Trophoblast cell (in vitro differentiated cells and primary cell): ENCODE data around the gene CASP7.

Experiments used
- DNase-seq, 2 donors: peaks; one replicate each; pipeline ENCODE4 v3.0.0-alpha.2; 2016
- H2AFZ ChIP-seq: 2 replicates; pipeline ENCODE4 v1.6.1; 2013; ENCODE audit warnings: low read length, moderate library complexity, mild to moderate bottlenecking; ENCODE audit not compliant: insufficient read depth, poor library complexity
- H2AK5ac ChIP-seq: 2 replicates; pipeline ENCODE4 v1.6.1; 2013; ENCODE audit warnings: mild to moderate bottlenecking, low read length
- H2BK120ac ChIP-seq: 2 replicates; pipeline ENCODE4 v1.6.1; 2013; ENCODE audit warnings: low read length, mild to moderate bottlenecking, moderate library complexity; ENCODE audit not compliant: insufficient read depth, poor library complexity
- H2BK12ac ChIP-seq: 2 replicates; pipeline ENCODE4 v1.6.1; 2013; ENCODE audit warnings: mild to moderate bottlenecking, low read length, moderate library complexity
- H2BK5ac ChIP-seq: 2 replicates; pipeline ENCODE4 v1.6.1; 2013; ENCODE audit warnings: low read length, low read depth, moderate library complexity, mild to moderate bottlenecking; ENCODE audit not compliant: poor library complexity
- H3K14ac ChIP-seq: 2 replicates; pipeline ENCODE4 v1.6.1; 2013; ENCODE audit warnings: mild to moderate bottlenecking, low read length
- H3K18ac ChIP-seq: 2 replicates; pipeline ENCODE4 v1.6.1; 2013; ENCODE audit warnings: mild to moderate bottlenecking, low read length
- H3K23ac ChIP-seq: 2 replicates; pipeline ENCODE4 v1.6.1; 2013; ENCODE audit warnings: low read length
- H3K27ac ChIP-seq: 2 replicates; pipeline ENCODE4 v1.5.1; 2013; ENCODE audit warnings: low read depth, mild to moderate bottlenecking, inconsistent platforms, low read length, moderate library complexity
- H3K27me3 ChIP-seq: 2 replicates; pipeline ENCODE4 v1.6.1; 2013; ENCODE audit warnings: inconsistent platforms, mild to moderate bottlenecking, low read length, moderate library complexity; ENCODE audit not compliant: insufficient read depth
- H3K36me3 ChIP-seq, 2 experiments: 1 replicate in 1 of 2; 2 replicates in 1 of 2; pipeline ENCODE4 v1.6.1; 2013; ENCODE audit warnings: low read length in 2 of 2, mild to moderate bottlenecking in 2 of 2, moderate library complexity in 1 of 2; ENCODE audit not compliant: insufficient read depth in 2 of 2, control insufficient read depth in 1 of 2
- H3K4ac ChIP-seq: 2 replicates; pipeline ENCODE4 v1.6.1; 2013; ENCODE audit warnings: low read depth, mild to moderate bottlenecking, low read length, moderate library complexity
- H3K4me1 ChIP-seq, 2 experiments: 1 replicate in 1 of 2; 2 replicates in 1 of 2; pipeline ENCODE4 v1.6.1; 2013; ENCODE audit warnings: low read length in 2 of 2, mild to moderate bottlenecking in 2 of 2, moderate library complexity in 1 of 2; ENCODE audit not compliant: insufficient read depth in 2 of 2, control insufficient read depth in 1 of 2
- H3K4me2 ChIP-seq: 2 replicates; pipeline ENCODE4 v1.6.1; 2013; ENCODE audit warnings: inconsistent platforms, mild to moderate bottlenecking, low read length, moderate library complexity
- H3K4me3 ChIP-seq: 2 replicates; pipeline ENCODE4 v1.5.1; 2013; ENCODE audit warnings: mild to moderate bottlenecking, low read depth, low read length, inconsistent platforms
- H3K79me1 ChIP-seq: one replicate; pipeline ENCODE4 v1.6.1; 2013; ENCODE audit warnings: low read length
- H3K79me2 ChIP-seq: 2 replicates; pipeline ENCODE4 v1.6.1; 2013; ENCODE audit warnings: low read length, mild to moderate bottlenecking; ENCODE audit not compliant: control insufficient read depth, insufficient read depth, poor library complexity
- H3K9ac ChIP-seq: 2 replicates; pipeline ENCODE4 v1.6.1; 2013; ENCODE audit warnings: mild to moderate bottlenecking, low read length
- H3K9me3 ChIP-seq: 2 replicates; pipeline ENCODE4 v1.6.1; 2013; ENCODE audit warnings: low read depth, mild to moderate bottlenecking, control low read depth, inconsistent platforms, low read length; ENCODE audit not compliant: insufficient read depth
- H4K12ac ChIP-seq: 2 replicates; pipeline ENCODE4 v1.6.1; 2013; ENCODE audit warnings: low read depth, mild to moderate bottlenecking, low read length, moderate library complexity
- H4K8ac ChIP-seq: 2 replicates; pipeline ENCODE4 v1.6.1; 2013; ENCODE audit warnings: low read depth, mild to moderate bottlenecking, low read length, moderate library complexity
- H4K91ac ChIP-seq: one replicate; pipeline ENCODE4 v1.6.1; 2013; ENCODE audit warnings: low read depth, mild to moderate bottlenecking, low read length, moderate library complexity
- WGBS: extraction: QIAGEN DNeasy Blood & Tissue Kit; methylation state at CpG from one replicate; pipeline ENCODE4 v1.1.7; 2013; ENCODE audit warnings: missing lambda C conversion rate; ENCODE audit not compliant: insufficient read length, insufficient coverage; ENCODE audit errors: extremely low coverage; 5-methylcytosine and 5-hydroxymethylcytosine counted together

Gene CASP7

DNA sequence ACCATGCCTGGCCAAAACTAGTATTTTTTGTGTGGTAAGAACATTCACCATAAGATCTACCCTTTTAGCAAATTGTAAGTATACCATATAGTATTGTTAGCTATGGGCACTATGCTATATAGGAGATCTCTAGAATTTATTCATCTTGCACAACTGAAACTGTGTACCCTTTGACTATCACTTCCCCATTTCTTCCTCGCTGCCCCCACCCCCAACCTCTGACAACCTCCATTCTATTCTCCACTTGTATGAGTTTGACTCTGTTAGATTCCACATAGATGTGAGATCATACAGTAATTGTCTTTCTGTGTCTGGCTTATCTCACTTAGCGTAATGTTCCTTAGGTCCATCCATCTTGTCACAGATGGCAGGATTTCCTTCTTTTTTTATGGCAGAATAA, 3.6 kb downstream of the CASP7 start:
- Histone ChIP-seq H3K23ac (no peak overlapping the region), H2AFZ (no peak overlapping the region)
- WGBS, result no CpG with 5 or more reads among the region's 2 CpGs

GRCh38 chr10:113686028-113686427, 6.3 kb downstream of the CASP7 start:
- no peak overlapping the region for H2AFZ ChIP-seq
- H3K14ac ChIP-seq, result no peak overlapping the region
- H2BK12ac ChIP-seq, result no peak overlapping the region
- no peak overlapping the region for H3K27ac ChIP-seq
- H4K91ac ChIP-seq, result no peak overlapping the region
- H3K79me2 ChIP-seq, result no peaks in the 10 kb centered on the region
- no peak overlapping the region for H3K9ac ChIP-seq
- no peaks in the 10 kb centered on the region for H3K36me3 ChIP-seq
- no peak overlapping the region for H3K4ac ChIP-seq
- H3K9me3 ChIP-seq, result no peaks in the 10 kb centered on the region
- no peaks in the 10 kb centered on the region for H3K4me1 ChIP-seq
- WGBS, result no CpG with 5 or more reads among the region's 3 CpGs
- H3K18ac ChIP-seq, result no peak overlapping the region
- H3K27me3 ChIP-seq, result no peaks in the 10 kb centered on the region
- no peak overlapping the region for H2BK5ac ChIP-seq
- no peak overlapping the region for H4K8ac ChIP-seq
- no peak overlapping the region for H3K4me2 ChIP-seq
- H3K23ac ChIP-seq, result no peak overlapping the region
- H3K79me1 ChIP-seq, result no peaks in the 10 kb centered on the region
- no peak overlapping the region for H2BK120ac ChIP-seq
- H4K12ac ChIP-seq, result no peak overlapping the region
- H3K4me3 ChIP-seq, result no peak overlapping the region
- H2AK5ac ChIP-seq, result no peak overlapping the region
- DNase-seq, result no peak

More for the DNA sequence above, 3.6 kb downstream of the CASP7 start:
- H4K12ac ChIP-seq, result no peak overlapping the region
- no peak overlapping the region for H4K91ac ChIP-seq
- no peak overlapping the region for H2AK5ac ChIP-seq
- no peak for DNase-seq
- H2BK120ac ChIP-seq, result no peak overlapping the region
- no peak overlapping the region for H2BK12ac ChIP-seq
- H3K4me3 ChIP-seq, result no peak overlapping the region
- peaks cover 3 to 7% of the 10 kb centered on the region in 2 experiments for H3K4me1 ChIP-seq
- no peak overlapping the region for H2BK5ac ChIP-seq
- H3K18ac ChIP-seq, result no peak overlapping the region
- H4K8ac ChIP-seq, result no peak overlapping the region
- no peak overlapping the region for H3K27ac ChIP-seq
- H3K9ac ChIP-seq, result no peak overlapping the region
- H3K27me3 ChIP-seq, result no peaks in the 10 kb centered on the region
- H3K14ac ChIP-seq, result no peak overlapping the region
- H3K9me3 ChIP-seq, result peaks cover 4% of the 10 kb centered on the region
- peaks cover 4% of the 10 kb centered on the region for H3K79me2 ChIP-seq
- no peaks in the 10 kb centered on the region for H3K36me3 ChIP-seq
- H3K4ac ChIP-seq, result no peak overlapping the region
- peaks cover 4% of the 10 kb centered on the region for H3K79me1 ChIP-seq
- H3K4me2 ChIP-seq, result no peak overlapping the region

GRCh38 chr10:113687037-113687436, 7.3 kb downstream of the CASP7 start:
- no peak overlapping the region for H4K8ac ChIP-seq
- H3K23ac ChIP-seq, result no peak overlapping the region
- no peaks in the 10 kb centered on the region for H3K79me1 ChIP-seq
- no peak overlapping the region for H4K12ac ChIP-seq
- H3K4ac ChIP-seq, result no peak overlapping the region
- H2AK5ac ChIP-seq, result no peak overlapping the region
- no peak overlapping the region for H2AFZ ChIP-seq
- no peak overlapping the region for H2BK12ac ChIP-seq
- H2BK120ac ChIP-seq, result no peak overlapping the region
- no peak overlapping the region for H3K4me3 ChIP-seq
- H4K91ac ChIP-seq, result no peak overlapping the region
- no peak overlapping the region for H3K18ac ChIP-seq
- no peak for DNase-seq
- no peaks in the 10 kb centered on the region for H3K36me3 ChIP-seq
- no peaks in the 10 kb centered on the region for H3K27me3 ChIP-seq
- no peak overlapping the region for H3K4me2 ChIP-seq
- H3K4me1 ChIP-seq, result peaks cover 3% of the 10 kb centered on the region in 2 experiments
- no CpG with 5 or more reads among the region's 4 CpGs for WGBS
- H3K14ac ChIP-seq, result no peak overlapping the region
- no peaks in the 10 kb centered on the region for H3K9me3 ChIP-seq
- H3K27ac ChIP-seq, result no peak overlapping the region
- H2BK5ac ChIP-seq, result no peak overlapping the region
- no peak overlapping the region for H3K9ac ChIP-seq
- H3K79me2 ChIP-seq, result no peaks in the 10 kb centered on the region

GRCh38 chr10:113689057-113689456, 9.3 kb downstream of the CASP7 start:
- H3K9me3 ChIP-seq, result peaks cover 2% of the 10 kb centered on the region
- no peak overlapping the region for H3K27ac ChIP-seq
- H3K4me2 ChIP-seq, result no peak overlapping the region
- H2AFZ ChIP-seq, result no peak overlapping the region
- no peak overlapping the region for H3K9ac ChIP-seq
- no peak overlapping the region for H3K14ac ChIP-seq
- no peak overlapping the region for H2BK5ac ChIP-seq
- no peak overlapping the region for H3K18ac ChIP-seq
- H3K23ac ChIP-seq, result no peak overlapping the region
- H4K12ac ChIP-seq, result no peak overlapping the region
- H3K79me1 ChIP-seq, result no peaks in the 10 kb centered on the region
- no peak overlapping the region for H2BK12ac ChIP-seq
- no peak overlapping the region for H3K4ac ChIP-seq
- H3K4me1 ChIP-seq, result peaks cover 5% of the 10 kb centered on the region in 2 experiments
- WGBS, result no CpG with 5 or more reads among the region's 1 CpG
- no peak overlapping the region for H2BK120ac ChIP-seq
- no peak overlapping the region for H4K91ac ChIP-seq
- H2AK5ac ChIP-seq, result no peak overlapping the region
- no peak for DNase-seq
- H4K8ac ChIP-seq, result no peak overlapping the region
- H3K79me2 ChIP-seq, result no peaks in the 10 kb centered on the region
- no peaks in the 10 kb centered on the region for H3K27me3 ChIP-seq
- no peak overlapping the region for H3K4me3 ChIP-seq
- H3K36me3 ChIP-seq, result no peaks in the 10 kb centered on the region
